HG03108 (cell line): ENCODE data around the gene SPINK2.

Experiments
- ATAC-seq: cut with Tn5 transposase; IDR thresholded peaks from one replicate; pipeline ENCODE4 v1.9.1; 2021; ENCODE audit warnings: moderate library complexity; ENCODE audit not compliant: unreplicated experiment

Gene SPINK2

DNA sequence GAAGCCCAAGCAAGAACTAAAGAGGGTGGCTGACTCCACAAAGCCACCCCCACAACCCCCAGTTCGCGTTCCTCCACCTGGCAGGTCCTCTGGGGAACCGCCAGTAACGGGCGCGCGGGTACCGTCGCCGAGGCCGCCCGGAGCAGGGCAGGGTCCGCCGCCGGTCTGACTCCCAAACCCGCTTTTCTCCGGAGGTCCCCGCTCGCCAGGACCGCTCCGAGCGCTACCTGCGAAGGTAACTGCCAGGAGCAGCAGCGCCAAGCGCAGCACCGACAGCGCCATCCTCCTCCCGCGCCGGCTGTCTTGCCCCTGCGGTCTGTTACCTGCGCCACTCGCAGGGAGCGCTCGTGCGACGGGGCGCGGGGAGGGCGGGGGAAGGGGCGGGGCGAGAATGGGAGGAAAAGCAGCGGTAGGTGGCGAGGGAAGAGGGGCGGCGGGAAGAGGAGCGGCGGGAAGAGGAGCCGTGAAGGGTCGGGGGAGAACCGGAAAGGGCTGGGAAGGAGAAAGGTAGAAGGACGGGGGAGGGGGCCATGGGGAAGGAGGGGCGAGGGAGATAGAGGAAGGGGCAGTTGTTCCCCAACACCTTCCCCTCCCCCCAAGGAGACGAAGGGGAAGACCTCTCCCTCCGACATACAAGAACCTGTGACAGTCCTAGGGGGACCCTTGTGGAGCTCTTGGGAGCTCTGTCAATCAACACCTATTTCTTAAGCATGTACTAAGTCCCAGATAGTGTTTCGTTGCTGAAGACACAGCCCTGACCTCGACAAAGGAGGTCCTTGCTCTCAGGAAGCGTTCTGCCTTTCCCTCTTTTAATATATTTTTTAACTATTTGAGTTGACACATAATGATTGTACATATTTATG lies at the start of gene SPINK2:
Gene SPINK2, minus strand, starts transcription at position 321 of the 863 bp plus-strand sequence. Its CDS starts 39 bp downstream, at position 282.
- ATAC-seq: peak; percentile 39

- ATAC-seq: no peak
Observed at GRCh38 chr4:56870946-56871345, 49.4 kb upstream of the SPINK2 start.

- no peak for ATAC-seq
Observed at GRCh38 chr4:56863441-56864139, 42.1 kb upstream of the SPINK2 start.

DNA sequence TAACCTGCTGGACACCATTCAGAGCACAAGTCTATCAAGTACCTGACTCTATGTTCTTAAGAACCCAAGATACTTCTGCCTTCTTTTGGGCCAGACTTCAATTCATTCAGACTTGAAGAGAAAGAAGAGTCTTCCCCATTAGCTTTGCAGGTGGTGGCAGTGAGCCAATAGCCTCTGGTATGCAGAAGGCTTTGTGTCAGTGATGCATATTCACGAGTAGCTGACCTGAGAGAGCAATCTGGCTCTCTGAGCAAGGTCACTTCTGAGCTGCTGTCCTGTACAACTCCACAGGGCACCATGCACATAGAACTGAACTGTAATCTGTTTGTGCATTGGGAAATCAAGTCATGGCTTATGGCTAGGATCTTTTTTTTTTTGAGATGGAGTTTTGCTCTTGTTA lies 39.9 kb upstream of the SPINK2 start:
- ATAC-seq: no peak

- no peak for ATAC-seq
Observed at GRCh38 chr4:56860781-56861180, 39.3 kb upstream of the SPINK2 start.

DNA sequence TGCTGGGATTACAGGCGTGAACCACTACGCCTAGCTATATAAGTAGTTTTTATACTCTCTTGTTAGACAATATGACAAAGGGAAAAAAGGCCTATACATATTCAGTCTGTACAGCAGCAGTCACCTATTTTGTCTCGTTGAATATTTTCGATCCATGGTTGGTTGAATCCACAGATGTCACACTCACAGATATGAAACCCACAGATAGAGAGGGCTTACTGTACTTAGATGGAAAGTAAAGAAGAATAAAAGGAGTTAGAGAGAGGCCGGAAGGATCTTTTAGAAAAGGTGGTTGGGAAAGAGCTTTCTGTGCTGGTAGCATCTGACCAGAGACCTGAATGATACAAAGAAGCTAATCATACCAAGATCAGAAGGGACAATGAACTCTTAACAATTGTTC lies 38.3 kb upstream of the SPINK2 start:
- ATAC-seq: peak; percentile 64

DNA sequence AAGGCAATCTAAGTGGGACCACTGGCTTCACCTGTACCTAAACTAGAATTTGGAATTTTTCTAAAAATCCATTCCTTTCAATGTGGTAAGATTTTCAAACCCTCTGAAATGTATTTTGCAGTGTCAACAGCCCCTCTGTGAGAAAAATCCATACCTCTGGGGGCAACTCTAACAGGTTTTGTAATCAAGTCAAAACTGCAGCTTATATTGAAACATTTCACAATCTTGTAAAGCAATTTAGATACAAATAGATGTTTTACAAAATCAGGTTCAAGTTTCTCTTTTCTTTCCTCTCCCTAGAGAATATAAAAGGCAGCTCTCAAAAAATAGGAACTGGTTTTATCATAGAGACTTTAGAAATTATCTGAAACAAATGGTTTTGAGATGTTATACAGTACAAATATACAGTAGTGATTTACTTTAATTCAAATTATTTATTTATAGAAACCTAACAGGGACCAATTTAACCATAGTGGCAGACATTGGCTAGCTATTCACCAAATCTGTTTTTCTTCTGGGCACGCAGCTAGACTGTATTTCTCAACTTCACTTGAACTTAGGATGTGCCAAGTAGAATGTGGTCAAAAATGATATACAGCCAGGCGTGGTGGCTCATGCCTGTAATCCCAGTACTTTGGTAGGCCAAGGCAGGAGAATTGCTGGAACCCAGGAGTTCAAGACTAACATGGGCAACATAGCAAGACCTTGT lies 36.3 kb upstream of the SPINK2 start:
- ATAC-seq: no peak

GRCh38 chr4:56856656-56857055 lies 35.2 kb upstream of the SPINK2 start:
- no peak for ATAC-seq

DNA sequence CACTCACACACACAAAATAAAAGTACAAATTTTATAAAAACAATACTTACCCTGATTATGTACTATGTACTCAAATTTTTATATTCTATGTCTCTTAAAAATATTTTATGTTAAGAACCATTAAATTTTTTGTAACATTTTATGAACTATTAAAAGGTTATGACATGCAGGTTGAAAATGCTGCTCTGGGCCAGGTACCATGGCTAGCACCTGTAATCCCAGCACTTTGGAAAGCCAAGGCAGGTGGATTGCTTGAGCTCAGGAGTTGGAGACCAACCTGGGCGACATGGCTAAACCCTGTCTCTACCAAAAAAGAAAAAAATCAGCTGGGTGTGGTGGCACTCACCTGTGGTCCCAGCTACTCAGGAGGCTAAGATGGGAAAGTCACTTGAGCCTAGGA lies 29.4 kb upstream of the SPINK2 start:
- ATAC-seq: no peak

GRCh38 chr4:56844802-56845580 lies 23.5 kb upstream of the SPINK2 start:
- no peak for ATAC-seq

DNA sequence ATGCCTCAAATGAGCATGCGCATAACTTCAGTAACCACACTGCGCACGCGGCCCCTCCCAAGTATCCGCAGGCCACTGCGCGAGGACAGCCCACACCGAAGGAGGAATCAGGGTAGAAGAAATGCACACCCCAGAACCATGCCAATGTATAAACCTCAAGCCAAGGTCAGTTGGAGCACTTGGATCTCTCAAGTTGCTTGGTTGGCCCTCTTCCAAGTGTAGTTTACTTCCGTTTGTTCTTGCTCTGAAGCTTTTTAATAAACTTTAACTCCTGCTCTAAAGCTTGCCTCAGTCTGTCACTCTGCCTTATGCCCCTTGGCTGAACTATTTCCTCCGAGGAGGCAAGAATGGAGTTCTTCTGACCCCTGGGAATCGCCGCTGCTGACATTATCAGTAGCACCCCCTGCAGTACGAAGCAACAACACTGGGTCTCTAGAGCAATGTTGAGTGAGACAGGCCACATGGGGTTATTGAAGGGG lies 22.0 kb upstream of the SPINK2 start:
- no peak for ATAC-seq

DNA sequence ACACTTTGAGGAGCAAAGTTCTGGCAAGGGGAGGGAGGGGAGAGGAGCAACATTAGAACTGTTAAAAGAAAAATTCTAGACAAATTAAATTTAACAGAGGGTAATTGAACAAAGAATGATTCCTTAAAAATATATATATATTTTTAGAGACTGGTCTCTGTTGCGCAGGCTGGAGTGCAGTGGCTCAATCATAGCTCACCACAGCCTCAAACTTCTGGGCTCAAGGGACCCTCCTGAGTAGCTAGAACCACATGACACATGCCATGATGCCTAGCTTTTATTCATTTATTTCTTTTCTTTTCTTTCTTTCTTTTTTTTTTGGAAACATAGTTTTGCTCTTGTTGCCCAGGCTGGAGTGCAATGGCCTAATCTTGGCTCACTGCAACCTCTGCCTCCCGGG lies 19.1 kb upstream of the SPINK2 start:
- no peak for ATAC-seq

GRCh38 chr4:56828784-56829535 lies 7.5 kb upstream of the SPINK2 start:
- ATAC-seq: peak; percentile 76

DNA sequence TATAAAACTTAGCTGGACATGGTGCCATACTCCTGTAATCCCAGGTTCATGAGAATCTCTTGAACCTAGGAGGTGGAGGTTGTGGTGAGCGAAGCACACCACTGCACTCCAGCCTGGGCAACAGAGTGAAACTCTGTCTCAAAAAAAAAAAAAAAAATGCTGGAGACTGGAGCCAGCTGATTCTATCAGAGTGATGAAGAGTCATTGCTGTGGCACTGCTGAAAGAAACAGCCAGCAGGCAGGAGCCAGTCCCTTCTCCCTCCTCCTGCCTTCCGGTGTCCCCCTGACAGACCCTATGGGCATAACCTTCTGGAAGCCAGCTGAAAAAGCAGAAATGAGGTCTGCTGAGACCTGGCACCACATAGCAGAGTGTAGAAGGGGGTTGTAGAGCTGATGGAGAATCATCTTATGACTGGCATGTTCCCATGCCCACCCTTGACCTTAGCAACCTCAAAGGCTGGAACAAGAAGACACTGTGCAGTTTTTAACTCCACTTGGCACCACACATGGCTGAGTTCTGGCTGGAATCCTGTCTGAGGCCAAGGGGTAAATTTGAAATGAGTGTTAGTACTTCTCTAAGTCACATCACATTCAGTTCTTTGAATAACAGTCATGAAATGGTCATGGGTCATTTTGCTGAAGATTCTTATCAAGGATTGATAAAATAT lies 2.6 kb upstream of the SPINK2 start:
- ATAC-seq: no peak

DNA sequence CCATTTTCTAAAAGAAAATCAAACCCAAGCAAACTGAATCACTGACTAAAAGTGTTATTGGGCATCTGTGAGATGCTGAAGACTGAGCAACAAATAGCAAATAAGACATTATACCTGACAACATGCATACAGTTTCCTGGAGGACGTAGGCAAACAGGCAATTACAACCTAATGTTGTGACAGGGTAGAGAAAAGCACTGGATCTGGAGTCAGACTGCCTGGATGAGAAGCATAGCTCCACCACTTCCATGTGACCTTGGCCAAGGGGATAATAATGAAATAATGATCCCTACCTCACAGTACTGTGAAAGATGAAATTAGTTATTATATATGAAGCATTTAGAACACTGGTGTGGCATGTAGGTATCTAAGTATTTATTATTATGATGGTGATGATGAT lies 2.7 kb downstream of the SPINK2 start:
- no peak for ATAC-seq

- peak; percentile 95 for ATAC-seq
Observed at GRCh38 chr4:56817840-56818491, 3.5 kb downstream of the SPINK2 start.

- no peak for ATAC-seq
Observed at GRCh38 chr4:56806666-56807065, 14.8 kb downstream of the SPINK2 start.

- no peak for ATAC-seq
Observed at GRCh38 chr4:56804551-56804950, 16.9 kb downstream of the SPINK2 start.

DNA sequence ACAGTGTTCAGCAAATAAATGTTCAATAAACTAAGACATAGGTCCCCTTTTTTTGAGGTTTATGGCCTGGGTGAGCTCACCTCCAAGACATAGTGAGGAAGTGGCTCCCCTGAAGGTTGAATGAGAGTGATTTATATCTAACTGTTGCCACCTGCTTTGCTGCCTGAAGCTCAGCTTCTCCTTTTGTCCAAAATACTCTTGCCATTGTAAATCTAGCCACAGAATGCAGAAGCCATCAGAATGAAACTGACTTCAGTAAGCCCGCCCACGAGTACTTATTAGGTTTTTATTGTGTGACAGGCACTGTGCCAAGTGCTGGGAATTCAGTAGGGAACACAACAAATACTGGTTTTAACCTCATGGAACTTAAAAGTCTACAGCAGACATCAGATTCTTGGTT lies 18.0 kb downstream of the SPINK2 start:
- no peak for ATAC-seq
